Measurements from ENCODE around the gene NOP9.

Gene NOP9

DNA sequence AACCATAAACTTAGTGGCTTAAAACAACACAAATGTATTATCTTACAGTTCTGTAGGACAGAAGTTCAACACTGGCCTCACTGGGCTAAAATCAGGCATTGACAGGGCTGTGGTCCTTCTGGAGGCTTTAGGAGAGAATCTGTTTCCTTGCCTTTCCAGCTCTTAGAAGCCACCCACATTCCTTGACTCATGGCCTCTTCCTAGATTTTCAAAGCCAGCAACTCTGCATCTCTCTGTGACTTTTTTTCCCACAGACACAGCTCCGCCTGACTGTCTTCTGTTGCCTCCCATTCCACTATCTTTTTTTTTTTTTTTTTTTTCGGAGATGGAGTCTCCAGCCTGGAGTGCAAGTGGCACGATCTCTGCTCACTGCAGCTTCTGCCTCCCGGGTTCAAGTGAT is 56.6 kb downstream of the NOP9 start:
- no peak for DNase-seq
